Esophagus mucosa (tissue), 1 donor: ENCODE results near the gene OR11L1. TPM values are rescaled to one million over a fixed set of nuclear protein-coding genes. Genes with fewer than 3 reads are reported as not detected.
A peak's percentile ranks its signal among the peaks of the same experiment; 100 is the strongest.

ENCODE experiments used
- ATAC-seq: fragments of 200-7000 bp; cut with Tn5 transposase; one replicate; pipeline ENCODE4 v1.9.1; 2020
- total RNA-seq: library from RNA; stranded (reverse); gene quantifications from one replicate; pipeline ENCODE4 v1.2.4, GENCODE V29; 2023
- donor health status: DM: yes; HTN: yes; CAD: no.

OR11L1 gene, protein sequence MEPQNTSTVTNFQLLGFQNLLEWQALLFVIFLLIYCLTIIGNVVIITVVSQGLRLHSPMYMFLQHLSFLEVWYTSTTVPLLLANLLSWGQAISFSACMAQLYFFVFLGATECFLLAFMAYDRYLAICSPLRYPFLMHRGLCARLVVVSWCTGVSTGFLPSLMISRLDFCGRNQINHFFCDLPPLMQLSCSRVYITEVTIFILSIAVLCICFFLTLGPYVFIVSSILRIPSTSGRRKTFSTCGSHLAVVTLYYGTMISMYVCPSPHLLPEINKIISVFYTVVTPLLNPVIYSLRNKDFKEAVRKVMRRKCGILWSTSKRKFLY
- total RNA-seq: not detected

DNA sequence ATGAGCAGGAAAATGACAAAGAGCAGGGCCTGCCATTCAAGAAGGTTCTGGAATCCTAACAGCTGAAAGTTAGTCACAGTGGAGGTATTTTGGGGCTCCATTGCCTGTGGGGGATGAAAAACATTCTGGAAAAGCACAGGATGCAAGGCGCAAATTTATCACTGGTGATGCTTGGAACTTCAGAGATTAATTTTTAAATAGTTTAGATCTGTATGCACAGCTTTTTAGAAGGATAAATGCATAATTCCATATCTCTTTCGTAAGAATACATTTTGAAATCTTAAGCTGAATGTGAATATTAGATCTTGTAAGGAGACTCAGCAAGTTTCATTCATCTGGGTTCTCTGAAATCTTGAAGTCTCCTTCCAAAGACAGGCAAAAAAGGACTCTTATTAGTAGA lies at the start of gene OR11L1:
OR11L1 (minus strand) TSS at position 101 of the 400 bp plus-strand sequence; CDS start at position 101, 0 bp downstream.
- no peak for ATAC-seq

GRCh38 chr1:247884797-247885413 lies 43.2 kb upstream of the OR11L1 start:
- ATAC-seq: no peak

DNA sequence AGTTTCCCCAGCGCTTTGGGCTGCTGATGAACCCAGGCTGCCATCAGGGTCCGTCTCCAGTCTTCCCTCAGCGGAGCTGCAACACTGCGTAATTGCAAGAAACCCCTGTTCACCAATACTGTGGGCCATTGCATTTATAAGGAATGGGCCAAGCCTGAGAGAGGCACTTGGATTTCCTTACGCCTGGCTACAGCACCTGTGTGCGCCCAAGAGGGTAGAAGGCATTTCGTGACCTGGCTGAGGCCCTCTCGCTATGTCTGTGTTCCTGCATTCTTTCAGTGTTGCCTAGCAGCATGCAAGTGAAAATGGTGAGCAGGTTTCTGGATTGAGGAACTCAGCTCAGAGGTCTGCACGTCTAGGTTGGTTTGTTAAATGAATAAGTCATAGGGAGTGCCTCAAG lies 41.6 kb upstream of the OR11L1 start:
- ATAC-seq: no peak

GRCh38 chr1:247865416-247865815 lies 23.7 kb upstream of the OR11L1 start:
- no peak for ATAC-seq

DNA sequence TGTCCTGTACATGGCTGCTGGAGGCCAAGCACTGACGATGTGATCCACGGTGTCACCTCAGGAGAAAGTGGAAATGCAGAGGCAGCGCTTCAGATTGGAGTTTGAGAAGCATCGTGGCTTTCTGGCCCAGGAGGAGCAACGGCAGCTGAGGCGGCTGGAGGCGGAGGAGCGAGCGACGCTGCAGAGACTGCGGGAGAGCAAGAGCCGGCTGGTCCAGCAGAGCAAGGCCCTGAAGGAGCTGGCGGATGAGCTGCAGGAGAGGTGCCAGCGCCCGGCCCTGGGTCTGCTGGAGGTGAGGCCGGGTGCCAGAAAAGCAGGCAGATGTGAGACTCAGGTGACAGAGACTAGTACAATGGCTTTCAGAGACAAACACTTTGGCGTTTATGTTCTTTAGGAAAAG lies 22.9 kb upstream of the OR11L1 start:
- no peak for ATAC-seq

DNA sequence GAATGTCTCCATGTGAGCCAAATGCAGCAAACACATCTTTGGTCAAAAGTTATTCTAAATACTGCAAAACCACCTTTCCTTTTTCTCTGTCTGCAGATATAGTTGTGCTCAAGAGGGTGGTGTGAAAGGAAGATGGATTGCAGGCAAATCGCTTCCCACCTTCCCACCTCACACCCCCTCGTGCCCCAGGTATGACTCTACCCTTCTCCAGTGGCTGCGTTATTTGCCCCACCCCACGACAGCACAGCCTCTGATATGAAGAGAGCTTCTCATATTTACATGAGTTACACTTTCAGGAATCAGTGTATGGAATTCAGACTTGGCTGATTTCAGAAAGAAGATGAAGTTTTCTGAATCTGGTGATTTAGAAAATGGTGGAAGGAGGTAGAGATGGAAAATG lies 21.1 kb upstream of the OR11L1 start:
- ATAC-seq: no peak

DNA sequence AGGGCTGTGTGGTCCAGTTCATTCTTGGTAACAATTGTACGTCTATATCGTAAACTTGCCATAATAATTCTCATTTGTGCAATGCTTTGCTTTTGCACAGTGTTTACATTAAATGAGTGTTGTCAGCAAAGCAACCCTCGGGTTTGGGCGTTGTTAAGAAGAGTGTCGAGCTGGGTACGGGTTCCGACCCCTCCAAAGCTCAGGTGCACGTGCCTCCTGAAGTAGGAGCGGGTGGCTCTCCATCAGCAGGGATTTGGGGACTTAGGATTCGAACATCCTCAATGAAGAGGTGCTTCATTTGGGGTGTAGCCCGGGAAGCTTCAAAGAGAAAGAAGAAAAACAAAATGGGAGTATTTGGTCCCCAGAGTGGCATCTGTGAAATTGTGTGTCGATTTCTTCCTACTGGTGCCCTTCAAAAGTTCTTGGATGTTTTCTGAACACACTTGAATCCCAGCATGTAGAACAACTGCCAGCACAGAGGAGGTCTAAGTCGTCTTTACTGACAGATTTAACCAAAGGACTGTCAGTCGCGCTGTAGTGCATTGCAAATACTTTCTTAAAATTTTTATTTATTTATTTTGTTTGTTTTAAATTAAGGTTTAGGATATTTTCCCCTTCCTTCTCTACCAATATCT lies 16.4 kb upstream of the OR11L1 start:
- no peak for ATAC-seq

DNA sequence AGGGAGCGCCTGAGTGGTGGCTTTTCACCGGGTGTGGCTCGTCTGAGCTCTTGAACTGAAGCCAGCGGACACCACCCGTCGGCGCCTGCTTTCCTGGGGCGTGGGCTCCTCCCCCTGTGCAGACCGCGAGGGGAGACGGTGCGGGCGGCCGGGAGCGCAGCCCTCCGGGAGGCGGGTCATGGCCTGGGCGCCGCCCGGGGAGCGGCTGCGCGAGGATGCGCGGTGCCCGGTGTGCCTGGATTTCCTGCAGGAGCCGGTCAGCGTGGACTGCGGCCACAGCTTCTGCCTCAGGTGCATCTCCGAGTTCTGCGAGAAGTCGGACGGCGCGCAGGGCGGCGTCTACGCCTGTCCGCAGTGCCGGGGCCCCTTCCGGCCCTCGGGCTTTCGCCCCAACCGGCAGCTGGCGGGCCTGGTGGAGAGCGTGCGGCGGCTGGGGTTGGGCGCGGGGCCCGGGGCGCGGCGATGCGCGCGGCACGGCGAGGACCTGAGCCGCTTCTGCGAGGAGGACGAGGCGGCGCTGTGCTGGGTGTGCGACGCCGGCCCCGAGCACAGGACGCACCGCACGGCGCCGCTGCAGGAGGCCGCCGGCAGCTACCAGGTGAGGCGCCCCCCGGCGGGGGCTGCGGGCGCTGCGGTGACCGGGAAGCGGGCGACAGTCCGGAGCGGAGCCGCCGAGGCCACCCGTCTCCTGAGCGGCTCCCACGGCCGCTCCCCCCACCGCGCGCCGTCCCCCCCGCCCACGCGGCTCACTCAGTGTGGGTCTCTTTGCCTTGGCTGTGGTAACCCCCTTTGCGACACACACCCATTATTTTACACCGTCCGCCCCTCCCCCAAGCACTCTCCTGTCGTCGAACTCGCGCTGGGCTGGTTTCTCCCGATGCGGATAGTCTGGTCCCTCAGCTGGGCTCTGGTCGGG lies 15.6 kb upstream of the OR11L1 start, which contains the start of gene TRIM58:
TRIM58 (plus strand) TSS at position 119 of the 916 bp plus-strand sequence; CDS start at position 179, 60 bp downstream.
- ATAC-seq: peak; percentile 10

GRCh38 chr1:247855911-247856310 lies 14.2 kb upstream of the OR11L1 start:
- no peak for ATAC-seq

- ATAC-seq: no peak
Measured at GRCh38 chr1:247854899-247855545, 13.3 kb upstream of the OR11L1 start.

- no peak for ATAC-seq
Measured at GRCh38 chr1:247849616-247850015, 7.9 kb upstream of the OR11L1 start.

DNA sequence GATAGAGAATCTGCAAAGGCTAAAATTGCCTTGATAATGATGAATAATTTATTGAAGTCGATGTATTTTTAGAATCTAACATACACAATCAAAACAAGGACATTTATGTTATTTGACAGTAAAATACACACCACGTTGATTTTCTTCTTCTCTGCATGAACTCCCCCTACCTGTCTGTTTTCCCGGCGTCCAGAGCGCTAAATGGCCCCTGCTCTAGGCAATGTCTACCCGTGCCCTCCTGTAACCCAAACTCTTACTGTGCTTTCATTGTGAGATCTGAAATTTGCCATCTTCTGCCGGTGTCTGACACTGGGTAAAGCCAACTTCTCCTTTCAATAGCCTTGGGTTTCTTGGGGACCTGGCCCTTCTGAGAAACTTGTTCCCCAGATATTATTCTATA lies 6.7 kb upstream of the OR11L1 start:
- ATAC-seq: no peak

DNA sequence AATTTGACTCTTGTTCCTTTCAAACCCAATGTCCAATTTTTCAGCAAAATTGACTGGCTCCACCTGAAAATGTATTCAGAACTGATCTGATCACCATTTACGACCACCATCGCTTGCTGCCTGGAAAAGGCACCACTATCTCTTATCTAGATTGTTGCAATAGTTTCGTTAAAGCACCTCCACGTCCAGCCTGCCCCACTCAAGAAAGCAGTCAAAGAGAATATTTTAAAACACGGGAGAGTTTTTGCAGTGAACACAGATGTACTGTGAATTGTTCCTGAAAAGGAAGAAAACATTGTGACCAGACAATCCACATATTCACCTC lies 4.0 kb upstream of the OR11L1 start:
- no peak for ATAC-seq

- no peak for ATAC-seq
Measured at GRCh38 chr1:247845011-247845692, 3.5 kb upstream of the OR11L1 start.

GRCh38 chr1:247843411-247843810 lies 1.7 kb upstream of the OR11L1 start:
- ATAC-seq: no peak

- ATAC-seq: no peak
Measured at GRCh38 chr1:247840818-247841217, 878 bp downstream of the OR11L1 start.

- ATAC-seq: no peak
Measured at GRCh38 chr1:247833601-247834000, 8.1 kb downstream of the OR11L1 start.

DNA sequence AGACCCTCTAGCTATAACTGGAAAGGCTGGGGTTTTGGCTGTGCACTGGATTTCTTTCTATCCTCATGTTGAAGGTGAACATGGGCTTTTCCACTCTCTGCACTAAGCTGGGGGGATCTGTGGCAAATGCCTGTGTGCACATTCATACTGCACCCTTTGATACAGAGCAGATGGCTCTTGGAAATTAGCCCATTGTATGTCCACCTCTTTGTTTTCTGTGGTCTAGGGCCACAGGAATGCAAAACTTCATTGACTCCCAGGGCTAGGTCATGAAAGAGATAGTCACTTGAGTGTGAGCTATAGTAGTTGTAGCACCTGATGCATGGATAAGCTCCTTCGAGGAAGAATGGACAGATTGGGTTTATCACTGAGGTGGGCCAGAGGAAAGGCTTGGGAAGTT lies 12.0 kb downstream of the OR11L1 start:
- no peak for ATAC-seq

DNA sequence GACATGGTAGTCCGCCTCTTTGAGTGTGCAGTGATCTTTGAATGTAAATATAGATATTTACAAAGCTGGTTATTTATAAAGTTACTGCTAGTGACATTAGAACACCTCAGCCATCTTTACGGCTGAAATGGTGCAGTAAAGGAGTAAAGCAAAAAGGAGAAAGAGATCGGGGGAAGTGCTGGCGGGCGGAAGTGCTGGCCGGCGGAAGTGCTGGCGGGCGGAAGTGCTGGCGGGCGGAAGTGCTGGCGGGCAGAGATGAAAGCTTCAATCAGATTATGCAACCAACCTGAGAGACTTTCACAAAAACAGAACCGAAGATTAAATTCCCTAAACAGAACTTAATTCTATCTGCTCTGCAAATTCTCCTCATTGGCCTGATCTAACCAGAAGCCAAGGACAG lies 16.3 kb downstream of the OR11L1 start:
- no peak for ATAC-seq

DNA sequence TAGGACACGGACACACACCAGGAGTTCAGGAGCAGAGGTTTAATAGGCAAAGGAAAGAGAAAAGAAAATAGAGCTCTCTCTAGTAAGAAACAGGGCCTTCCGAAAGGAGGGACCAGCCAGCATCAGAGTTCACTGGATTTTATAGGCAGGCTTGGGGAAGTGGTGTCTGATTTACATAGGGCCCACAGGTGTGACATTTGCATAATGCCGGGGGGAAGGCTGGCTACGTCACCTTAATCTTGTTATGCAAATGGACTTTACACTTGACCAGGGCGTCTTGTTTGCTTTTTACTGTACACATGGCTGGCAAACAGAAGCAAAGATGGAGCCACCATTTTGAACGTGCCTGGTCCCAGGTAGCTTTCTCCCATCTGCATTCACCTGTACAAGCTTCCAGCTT lies 17.7 kb downstream of the OR11L1 start, which contains the start of gene OR14A16:
OR14A16 (minus strand) TSS at position 97 of the 400 bp plus-strand sequence. CDS start 8,390 bp downstream, outside the sequence.
- no peak for ATAC-seq

DNA sequence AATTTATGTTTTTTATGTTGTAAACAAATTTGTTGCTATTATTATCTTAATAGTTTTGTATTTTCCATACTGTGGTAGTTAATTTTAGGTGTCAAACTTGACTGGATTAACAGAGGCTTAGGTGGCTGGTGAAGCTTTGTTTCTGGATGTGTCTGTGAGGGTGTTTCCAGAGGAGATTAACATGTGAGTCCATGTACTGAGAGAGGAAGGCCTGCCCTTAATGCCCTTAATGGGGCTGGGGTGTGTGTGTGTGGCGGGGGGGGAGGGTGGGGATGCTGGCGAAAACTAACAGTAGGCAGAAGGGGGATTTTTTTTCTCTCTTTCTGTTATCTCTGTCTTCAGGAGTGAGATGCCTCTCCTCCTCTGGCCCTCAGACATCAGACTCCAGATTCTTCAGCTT lies 19.6 kb downstream of the OR11L1 start:
- ATAC-seq: no peak

DNA sequence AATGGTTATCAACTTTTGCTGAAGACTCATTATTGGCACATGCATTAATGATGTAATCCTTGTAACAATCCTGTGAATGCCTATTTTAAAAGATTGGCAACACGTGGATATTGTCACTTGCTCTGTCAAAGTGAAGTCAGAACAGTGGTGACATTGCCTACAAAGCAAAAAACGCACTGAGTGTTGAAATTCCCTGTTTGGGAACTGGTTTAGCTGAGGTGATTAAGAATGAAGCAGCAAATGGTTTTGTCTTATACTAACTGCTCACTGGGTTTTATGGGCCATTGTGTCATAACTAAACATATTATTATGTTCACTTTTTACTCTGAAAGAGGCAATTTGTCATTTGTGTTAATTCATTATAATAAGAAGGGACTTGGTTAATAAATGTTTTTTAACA lies 29.1 kb downstream of the OR11L1 start:
- no peak for ATAC-seq
